ENCODE measurements around the gene TNFAIP8L1.
"Not testable (repeated sequence)": the region's sequence is repeated elsewhere in the genome, so short reads cannot be mapped to it uniquely, and the experiment has no call there.

TNFAIP8L1 gene

GRCh38 chr19:4638828-4639530 lies at the start of gene TNFAIP8L1:
Gene TNFAIP8L1 (plus strand): TSS chr19:4639516. CDS start chr19:4651870, 12,354 bp downstream.
- DNase-seq (ENCODE audit: low read depth): peak; percentile 38

GRCh38 chr19:4589579-4590410 lies 49.5 kb upstream of the TNFAIP8L1 start:
- no peak for DNase-seq (ENCODE audit: low read depth)

GRCh38 chr19:4590559-4590958 lies 48.8 kb upstream of the TNFAIP8L1 start:
- DNase-seq (ENCODE audit: low read depth): no peak

GRCh38 chr19:4591320-4591719 lies 48.0 kb upstream of the TNFAIP8L1 start:
- DNase-seq (ENCODE audit: low read depth): no peak

GRCh38 chr19:4592445-4592844 lies 46.9 kb upstream of the TNFAIP8L1 start:
- no peak for DNase-seq (ENCODE audit: low read depth)

- DNase-seq (ENCODE audit: low read depth): peak; percentile 30
Observed at GRCh38 chr19:4593409-4593851, 45.9 kb upstream of the TNFAIP8L1 start.

- no peak for DNase-seq (ENCODE audit: low read depth)
Observed at GRCh38 chr19:4594201-4594600, 45.1 kb upstream of the TNFAIP8L1 start.

GRCh38 chr19:4595158-4595557 lies 44.2 kb upstream of the TNFAIP8L1 start:
- DNase-seq (ENCODE audit: low read depth): not testable (repeated sequence)

- DNase-seq (ENCODE audit: low read depth): no peak
Observed at GRCh38 chr19:4596033-4596904, 43.0 kb upstream of the TNFAIP8L1 start.

GRCh38 chr19:4597278-4597974 lies 41.9 kb upstream of the TNFAIP8L1 start:
- no peak for DNase-seq (ENCODE audit: low read depth)

- no peak for DNase-seq (ENCODE audit: low read depth)
Observed at GRCh38 chr19:4597975-4598671, 41.2 kb upstream of the TNFAIP8L1 start.

- DNase-seq (ENCODE audit: low read depth): no peak
Observed at GRCh38 chr19:4598712-4599111, 40.6 kb upstream of the TNFAIP8L1 start.

GRCh38 chr19:4600082-4600481 lies 39.2 kb upstream of the TNFAIP8L1 start:
- DNase-seq (ENCODE audit: low read depth): no peak

- no peak for DNase-seq (ENCODE audit: low read depth)
Observed at GRCh38 chr19:4600893-4601292, 38.4 kb upstream of the TNFAIP8L1 start.

- DNase-seq (ENCODE audit: low read depth): no peak
Observed at GRCh38 chr19:4602173-4602788, 37.0 kb upstream of the TNFAIP8L1 start.

GRCh38 chr19:4602915-4603314 lies 36.4 kb upstream of the TNFAIP8L1 start:
- DNase-seq (ENCODE audit: low read depth): no peak

- DNase-seq (ENCODE audit: low read depth): no peak
Observed at GRCh38 chr19:4604912-4605311, 34.4 kb upstream of the TNFAIP8L1 start.

GRCh38 chr19:4606181-4606580 lies 33.1 kb upstream of the TNFAIP8L1 start:
- no peak for DNase-seq (ENCODE audit: low read depth)

- no peak for DNase-seq (ENCODE audit: low read depth)
Observed at GRCh38 chr19:4606921-4607678, 32.2 kb upstream of the TNFAIP8L1 start.

Data from GM04503 (cell line).